Amygdala (tissue), 56 donors: ENCODE results near the gene CACNA2D1.
"Not testable (repeated sequence)": the region's sequence is repeated elsewhere in the genome, so short reads cannot be mapped to it uniquely, and the experiment has no call there.

ENCODE experiments used
- DNase-seq, 56 donors: peaks; one replicate each; lab custom pipeline; 2025; lab: John Stamatoyannopoulos, UW

Gene CACNA2D1

GRCh38 chr7:82018226-82018625 lies 425.4 kb downstream of the CACNA2D1 start:
- no peak for DNase-seq

GRCh38 chr7:82017334-82017943 lies 426.1 kb downstream of the CACNA2D1 start:
- peak in 1 of 56 donors; percentile 3 for DNase-seq

- no peak for DNase-seq
Observed at GRCh38 chr7:82015751-82016150, 427.8 kb downstream of the CACNA2D1 start.

GRCh38 chr7:82014574-82014973 lies 429.0 kb downstream of the CACNA2D1 start:
- DNase-seq, result not testable (repeated sequence)

GRCh38 chr7:82012453-82012852 lies 431.1 kb downstream of the CACNA2D1 start:
- no peak for DNase-seq

GRCh38 chr7:82010416-82010815 lies 433.2 kb downstream of the CACNA2D1 start:
- no peak for DNase-seq

GRCh38 chr7:82007315-82007714 lies 436.3 kb downstream of the CACNA2D1 start:
- no peak for DNase-seq

GRCh38 chr7:82005056-82005455 lies 438.5 kb downstream of the CACNA2D1 start:
- DNase-seq, result no peak

GRCh38 chr7:81993186-81993585 lies 450.4 kb downstream of the CACNA2D1 start:
- DNase-seq, result no peak

GRCh38 chr7:81990395-81990794 lies 453.2 kb downstream of the CACNA2D1 start:
- no peak for DNase-seq

- DNase-seq, result no peak
Observed at GRCh38 chr7:81986723-81987470, 456.7 kb downstream of the CACNA2D1 start.

- DNase-seq, result no peak
Observed at GRCh38 chr7:81983406-81983805, 460.2 kb downstream of the CACNA2D1 start.

- DNase-seq, result no peak
Observed at GRCh38 chr7:81973117-81973516, 470.5 kb downstream of the CACNA2D1 start.

GRCh38 chr7:81960026-81960425 lies 483.6 kb downstream of the CACNA2D1 start:
- no peak for DNase-seq

GRCh38 chr7:81957517-81957916 lies 486.1 kb downstream of the CACNA2D1 start:
- DNase-seq, result no peak

- peak in 7 of 56 donors; percentile 1 to 17 (median 4) for DNase-seq
Observed at GRCh38 chr7:81956520-81956919, 487.1 kb downstream of the CACNA2D1 start.

- no peak for DNase-seq
Observed at GRCh38 chr7:81949306-81949705, 494.3 kb downstream of the CACNA2D1 start.

GRCh38 chr7:81944058-81944457 lies 499.5 kb downstream of the CACNA2D1 start:
- no peak for DNase-seq

- DNase-seq, result no peak
Observed at GRCh38 chr7:81937091-81937490, 506.5 kb downstream of the CACNA2D1 start.

- DNase-seq, result no peak
Observed at GRCh38 chr7:81934596-81935301, 508.8 kb downstream of the CACNA2D1 start.

GRCh38 chr7:81932936-81933335 lies 510.6 kb downstream of the CACNA2D1 start:
- no peak for DNase-seq

- no peak for DNase-seq
Observed at GRCh38 chr7:81929386-81929785, 514.2 kb downstream of the CACNA2D1 start.
